Endothelial cell (in vitro differentiated cells): ENCODE results near the gene SMYD4. TPM values are rescaled to one million over a fixed set of nuclear protein-coding genes. Genes with fewer than 3 reads are reported as not detected.

Source experiments
- DNase-seq: peaks from one replicate; pipeline ENCODE4 v3.0.0; 2021; ENCODE audit warnings: low spot score
- H3K27ac Mint-ChIP-seq: one replicate; pipeline ENCODE4 v1.8.0; 2021; ENCODE audit warnings: mixed read lengths, inconsistent platforms; ENCODE audit not compliant: unreplicated experiment
- H3K27me3 Mint-ChIP-seq: one replicate; pipeline ENCODE4 v1.8.0; 2021; ENCODE audit warnings: mild to moderate bottlenecking, moderate library complexity, mixed read lengths, inconsistent platforms; ENCODE audit not compliant: unreplicated experiment
- H3K36me3 Mint-ChIP-seq: one replicate; pipeline ENCODE4 v1.8.0; 2021; ENCODE audit warnings: mild to moderate bottlenecking, low read depth, mixed read lengths, inconsistent platforms; ENCODE audit not compliant: unreplicated experiment
- H3K4me1 Mint-ChIP-seq: one replicate; pipeline ENCODE4 v1.8.0; 2021; ENCODE audit warnings: mild to moderate bottlenecking, mixed read lengths, inconsistent platforms; ENCODE audit not compliant: unreplicated experiment
- H3K4me3 Mint-ChIP-seq: one replicate; pipeline ENCODE4 v1.8.0; 2021; ENCODE audit warnings: mild to moderate bottlenecking, mixed read lengths, inconsistent platforms; ENCODE audit not compliant: unreplicated experiment
- H3K9me3 Mint-ChIP-seq: one replicate; pipeline ENCODE4 v1.8.0; 2021; ENCODE audit warnings: mixed read lengths, inconsistent platforms; ENCODE audit not compliant: unreplicated experiment
- CTCF ChIP-seq: fragments of 200-600 bp; sonication (generic); IDR thresholded peaks from one replicate; pipeline ENCODE4 v1.5.0; 2021; ENCODE audit warnings: antibody characterized with exemption; ENCODE audit not compliant: unreplicated experiment
- total RNA-seq: library from RNA; stranded (reverse); fragmentation: NEBNext Ultra II Directional; extraction: Animal tissue kit (Norgen Biotek cat#: 25700); gene quantifications from one replicate; pipeline ENCODE4 v1.2.1, GENCODE V29; 2021; ENCODE audit not compliant: unreplicated experiment

SMYD4 gene
- total RNA-seq, 1 donor from 2014 or later = 19.3 TPM

DNA sequence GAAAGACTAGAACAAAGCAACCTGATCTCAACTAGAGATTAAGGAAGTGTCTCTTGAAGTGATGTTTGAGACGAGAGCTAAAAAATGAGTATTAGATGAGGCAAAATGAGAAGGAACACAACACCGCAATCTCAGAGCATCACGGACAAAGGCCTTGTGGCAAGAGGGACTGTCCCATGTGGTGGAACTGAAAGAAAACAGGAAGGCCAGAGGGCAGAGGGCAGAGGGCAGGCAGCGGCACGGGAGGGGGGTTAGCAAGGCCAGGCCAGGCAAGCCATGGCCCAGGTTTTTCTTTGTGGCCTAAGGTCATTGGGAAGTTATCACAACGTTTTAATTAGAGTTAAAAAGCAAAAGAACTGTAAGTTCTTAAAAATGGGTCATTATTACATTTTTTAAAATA is 22.6 kb upstream of the SMYD4 start:
- Mint-ChIP-seq H3K4me3 (no peak overlapping the region), H3K27ac (no peak overlapping the region), H3K27me3 (peaks cover 4% of the 10 kb centered on the region), H3K36me3 (peaks cover 13% of the 10 kb centered on the region), H3K4me1 (no peaks in the 10 kb centered on the region), H3K9me3 (no peaks in the 10 kb centered on the region)
- DNase-seq = no peak
- no peak for TF ChIP-seq CTCF

DNA sequence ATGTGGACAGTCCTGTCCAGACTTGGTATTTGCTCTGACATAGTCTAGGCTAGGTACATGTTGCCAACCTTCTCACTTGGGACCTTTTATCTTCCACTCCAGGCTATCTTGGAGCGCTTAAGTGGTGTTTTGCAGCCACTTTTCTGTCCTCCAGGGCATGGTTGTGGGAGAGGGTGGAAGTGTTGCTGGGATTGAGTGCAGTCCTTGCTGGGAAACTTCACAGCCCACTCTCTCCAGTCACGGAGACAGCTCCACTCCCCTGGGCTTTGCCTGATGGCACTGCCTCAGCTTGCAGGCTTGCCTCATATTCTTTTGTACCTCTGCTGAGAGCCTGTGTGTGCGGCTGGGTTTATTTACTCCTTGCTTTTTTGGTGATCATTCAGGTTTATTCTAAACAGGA is 17.5 kb upstream of the SMYD4 start:
- Mint-ChIP-seq H3K36me3 (peaks cover 28% of the 10 kb centered on the region), H3K9me3 (no peaks in the 10 kb centered on the region), H3K27ac (no peak overlapping the region), H3K27me3 (peaks cover 4% of the 10 kb centered on the region), H3K4me1 (no peaks in the 10 kb centered on the region), H3K4me3 (no peak overlapping the region)
- no peak for TF ChIP-seq CTCF
- DNase-seq = no peak

GRCh38 chr17:1843947-1844346 is 14.2 kb upstream of the SMYD4 start:
- no peaks in the 10 kb centered on the region for H3K4me1 Mint-ChIP-seq
- H3K4me3 Mint-ChIP-seq = no peak overlapping the region
- H3K27ac Mint-ChIP-seq = no peak overlapping the region
- H3K9me3 Mint-ChIP-seq = no peaks in the 10 kb centered on the region
- DNase-seq = no peak
- TF ChIP-seq CTCF = no peak
- H3K27me3 Mint-ChIP-seq = peaks cover 3% of the 10 kb centered on the region
- peaks cover 23% of the 10 kb centered on the region for H3K36me3 Mint-ChIP-seq

GRCh38 chr17:1839516-1839915 is 9.8 kb upstream of the SMYD4 start:
- no peak for TF ChIP-seq CTCF
- no peaks in the 10 kb centered on the region for H3K9me3 Mint-ChIP-seq
- no peaks in the 10 kb centered on the region for H3K27me3 Mint-ChIP-seq
- peaks cover 15% of the 10 kb centered on the region for H3K36me3 Mint-ChIP-seq
- no peak overlapping the region for H3K27ac Mint-ChIP-seq
- no peaks in the 10 kb centered on the region for H3K4me1 Mint-ChIP-seq
- no peak for DNase-seq
- no peak overlapping the region for H3K4me3 Mint-ChIP-seq

DNA sequence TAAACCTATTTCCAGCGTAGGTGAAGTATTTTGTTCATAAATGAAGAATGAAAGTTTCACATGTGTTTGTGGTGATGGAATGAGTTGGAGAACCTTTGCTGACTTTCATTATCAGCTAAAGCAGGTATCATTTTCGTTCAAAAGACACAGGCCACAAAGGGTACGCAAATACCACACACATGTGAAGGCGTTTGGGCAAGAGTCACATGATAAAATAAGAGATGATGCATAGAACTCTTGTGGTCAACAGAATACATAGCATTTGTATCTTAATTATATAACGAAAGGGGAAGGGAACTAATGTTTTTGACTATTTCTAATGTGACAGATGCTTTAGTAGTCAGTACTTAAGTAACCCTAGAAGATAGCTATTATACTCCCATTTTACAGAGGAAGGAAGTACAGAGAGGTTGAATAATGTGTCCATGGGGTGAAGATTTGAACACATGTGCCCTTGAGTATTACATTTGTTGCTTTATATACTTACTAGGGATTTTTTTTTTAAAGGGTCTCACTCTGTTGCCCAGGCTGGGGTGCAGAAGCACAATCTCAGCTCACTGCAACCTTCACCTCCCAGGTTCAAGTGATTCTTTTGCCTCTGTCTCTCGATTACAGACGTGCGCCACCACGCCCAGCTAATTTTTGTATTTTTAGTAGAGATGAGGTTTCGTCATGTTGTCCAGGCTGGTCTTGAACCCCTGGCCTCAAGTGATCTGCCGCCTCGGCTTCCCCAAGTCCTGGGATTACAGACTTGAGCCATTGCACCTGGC is 4.9 kb upstream of the SMYD4 start:
- no peak overlapping the region for H3K27ac Mint-ChIP-seq
- DNase-seq = no peak
- peaks cover 10% of the 10 kb centered on the region for H3K36me3 Mint-ChIP-seq
- TF ChIP-seq CTCF = no peak
- H3K9me3 Mint-ChIP-seq = no peaks in the 10 kb centered on the region
- H3K4me1 Mint-ChIP-seq = peaks cover 15% of the 10 kb centered on the region
- H3K27me3 Mint-ChIP-seq = peaks cover 9% of the 10 kb centered on the region
- H3K4me3 Mint-ChIP-seq = no peak overlapping the region
